ENCODE data around the gene SLC22A23. TPM values are rescaled to one million over a fixed set of nuclear protein-coding genes. Genes with fewer than 3 reads are reported as not detected.

Gene SLC22A23
- total and polyA plus RNA-seq, 2 donors (not counting 1 experiment from before 2014, with no cell fraction given): 0.18 to 1.4 TPM

DNA sequence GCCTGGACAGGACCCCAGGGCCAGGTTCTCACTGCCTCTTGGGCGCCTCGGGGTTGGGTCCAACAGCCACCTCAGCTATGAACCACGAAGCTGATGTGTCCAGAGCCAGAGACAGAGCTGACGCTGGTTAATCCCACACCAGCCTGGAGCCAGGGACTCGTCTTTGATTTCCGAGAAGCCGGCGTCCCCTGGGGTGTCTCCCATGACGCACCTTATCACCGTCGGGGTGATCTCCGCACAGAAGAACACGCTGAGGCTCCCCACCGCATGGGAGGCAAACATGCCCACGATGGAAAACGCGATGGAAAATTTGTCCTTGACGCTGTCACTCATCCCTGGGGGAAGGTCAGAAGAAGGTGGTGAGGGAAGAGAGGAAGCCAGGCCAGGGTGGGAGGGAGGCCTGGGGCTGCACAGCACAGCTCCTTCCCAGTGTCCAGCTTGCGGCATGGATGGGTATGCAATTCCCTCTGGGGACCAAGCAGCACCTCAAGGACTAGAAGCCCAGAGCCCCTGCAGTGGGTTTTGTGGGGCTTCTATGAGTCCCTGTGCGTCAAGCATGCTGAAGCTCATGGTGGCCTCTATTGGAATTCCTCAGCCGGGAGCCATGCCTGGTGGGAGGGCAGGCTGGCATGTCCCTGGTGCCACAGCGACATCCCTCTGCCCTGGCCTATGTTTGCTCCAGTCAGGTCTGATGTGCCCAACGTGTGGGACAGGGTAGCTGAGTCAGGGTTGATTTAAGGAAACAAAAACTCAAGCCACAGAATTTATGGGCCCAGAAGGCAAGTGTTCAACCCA lies 173.0 kb downstream of the SLC22A23 start:
- Histone ChIP-seq H3K27me3 (replicated peaks in 1 of 4; ENCODE audit: control extremely low read depth in 1 of 4, control insufficient read depth in 3 of 4, insufficient read depth in 4 of 4, low read length in 3 of 4) (no peaks in the 10 kb centered on the region), H3K4me1 (ENCODE audit: control insufficient read depth in 2 of 2, insufficient read depth in 2 of 2, low read length in 2 of 2) (peaks cover 0 to 3% of the 10 kb centered on the region in 2 donors), H3K79me2 (ENCODE audit: control insufficient read depth, insufficient read depth, low read length) (no peaks in the 10 kb centered on the region), H2AFZ (ENCODE audit: insufficient read depth, low read depth, low read length, poor library complexity, severe bottlenecking) (no peak overlapping the region), H3K9me3 (ENCODE audit: control extremely low read depth in 1 of 3, control insufficient read depth in 2 of 3, insufficient read depth in 1 of 3, low read length in 2 of 3) (no peaks in the 10 kb centered on the region), H3K4me2 (replicated peaks; ENCODE audit: low read depth, low read length, poor library complexity, severe bottlenecking) (no peak overlapping the region), H3K9ac (ENCODE audit: low read length) (no peak overlapping the region), H3K36me3 (replicated peaks in 1 of 2; ENCODE audit: control extremely low read depth in 1 of 2, control insufficient read depth in 1 of 2, extremely low read depth in 1 of 2, insufficient read depth in 2 of 2, low read length in 1 of 2) (no peaks in the 10 kb centered on the region), H3K27ac (ENCODE audit: low read length in 2 of 2) (no peak overlapping the region), H3K4me3 (ENCODE audit: control extremely low read depth in 1 of 5, extremely low read depth in 1 of 5, insufficient read depth in 1 of 5, low read depth in 2 of 5, low read length in 4 of 5) (no peak overlapping the region), H4K20me1 (ENCODE audit: control insufficient read depth, insufficient read depth, low read length, poor library complexity, severe bottlenecking) (peaks cover 9% of the 10 kb centered on the region)
- Mint-ChIP-seq H3K9me3 (ENCODE audit: insufficient read depth) (no peaks in the 10 kb centered on the region), H3K4me3 (no peak overlapping the region), H3K27ac (no peak overlapping the region), H3K27me3 (no peaks in the 10 kb centered on the region), H3K4me1 (peaks cover 2% of the 10 kb centered on the region)
- WGBS (ENCODE audit: insufficient coverage): 94% methylated on average over 23 of the region's 23 CpGs
- CTCF ChIA-PET: interaction anchor here (1.6 to 14.3 kb wide), 3 partner anchors 170 to 695 kb away, joined by 3 to 269 read pairs (median 6); no protein-coding TSS in a partner anchor
- TF ChIP-seq CTCF (IDR thresholded peaks at IDR 0.05): no peak
- TF ChIP-seq EZH2 (IDR thresholded peaks at IDR 0.05; ENCODE audit: borderline replicate concordance, insufficient read depth, low read depth, low read length, poor library complexity, severe bottlenecking): no peak
- DNase-seq (no peak), ATAC-seq (ENCODE audit: low read depth) (no peak)
- POLR2A ChIA-PET: no interaction called here
- intact Hi-C loops (cut with micrococcal nuclease): no loop called here

DNA sequence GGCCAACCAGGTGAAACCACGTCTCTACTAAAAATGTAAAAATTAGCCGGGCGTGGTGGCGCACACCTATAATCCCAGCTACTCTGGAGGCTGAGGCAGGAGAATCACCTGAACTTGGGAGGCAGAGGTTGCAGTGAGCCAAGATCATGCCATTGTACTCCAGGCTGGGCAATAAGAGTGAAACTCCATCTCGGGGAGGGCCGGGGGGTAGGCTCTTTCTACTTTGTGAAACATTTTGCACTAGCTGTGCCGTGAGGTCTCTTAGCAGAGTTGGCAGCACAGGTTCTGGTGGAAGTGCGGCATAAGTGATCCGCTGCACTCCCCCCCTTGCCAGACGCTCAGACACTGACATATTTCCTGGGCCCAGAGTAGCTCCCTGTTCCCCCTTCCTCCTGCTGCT lies 173.6 kb downstream of the SLC22A23 start:
- H3K27ac ChIP-seq (ENCODE audit: low read length in 2 of 2): no peak overlapping the region
- no peaks in the 10 kb centered on the region for H3K27me3 ChIP-seq (replicated peaks in 1 of 4; ENCODE audit: control extremely low read depth in 1 of 4, control insufficient read depth in 3 of 4, insufficient read depth in 4 of 4, low read length in 3 of 4)
- H3K4me3 ChIP-seq (ENCODE audit: control extremely low read depth in 1 of 5, extremely low read depth in 1 of 5, insufficient read depth in 1 of 5, low read depth in 2 of 5, low read length in 4 of 5): no peak overlapping the region
- Mint-ChIP-seq H3K9me3 (ENCODE audit: insufficient read depth) (no peaks in the 10 kb centered on the region), H3K27ac (no peak overlapping the region), H3K4me1 (peaks cover 2% of the 10 kb centered on the region), H3K27me3 (no peaks in the 10 kb centered on the region), H3K4me3 (no peak overlapping the region)
- no peak for DNase-seq
- H4K20me1 ChIP-seq (ENCODE audit: control insufficient read depth, insufficient read depth, low read length, poor library complexity, severe bottlenecking): peaks cover 9% of the 10 kb centered on the region
- no peak overlapping the region for H2AFZ ChIP-seq (ENCODE audit: insufficient read depth, low read depth, low read length, poor library complexity, severe bottlenecking)
- TF ChIP-seq CTCF (IDR thresholded peaks at IDR 0.05) (no peak), EZH2 (IDR thresholded peaks at IDR 0.05; ENCODE audit: borderline replicate concordance, insufficient read depth, low read depth, low read length, poor library complexity, severe bottlenecking) (no peak)
- no peak for ATAC-seq (ENCODE audit: low read depth)
- intact Hi-C loops (cut with micrococcal nuclease): no loop called here
- ChIA-PET POLR2A (no interaction called here), CTCF (interaction anchor here (1.6 to 14.3 kb wide), 2 partner anchors 449 to 695 kb away, joined by 6 to 269 read pairs; no protein-coding TSS in a partner anchor)
- 96% methylated on average over 10 of the region's 10 CpGs for WGBS (ENCODE audit: insufficient coverage)
- no peak overlapping the region for H3K9ac ChIP-seq (ENCODE audit: low read length)
- H3K4me1 ChIP-seq (ENCODE audit: control insufficient read depth in 2 of 2, insufficient read depth in 2 of 2, low read length in 2 of 2): peaks cover 0 to 3% of the 10 kb centered on the region in 2 donors
- no peaks in the 10 kb centered on the region for H3K36me3 ChIP-seq (replicated peaks in 1 of 2; ENCODE audit: control extremely low read depth in 1 of 2, control insufficient read depth in 1 of 2, extremely low read depth in 1 of 2, insufficient read depth in 2 of 2, low read length in 1 of 2)
- H3K79me2 ChIP-seq (ENCODE audit: control insufficient read depth, insufficient read depth, low read length): no peaks in the 10 kb centered on the region
- no peaks in the 10 kb centered on the region for H3K9me3 ChIP-seq (ENCODE audit: control extremely low read depth in 1 of 3, control insufficient read depth in 2 of 3, insufficient read depth in 1 of 3, low read length in 2 of 3)
- H3K4me2 ChIP-seq (replicated peaks; ENCODE audit: low read depth, low read length, poor library complexity, severe bottlenecking): no peak overlapping the region
